Esophagus squamous epithelium (tissue), 5 donors: Measurements from ENCODE around the gene DHRS7. TPM values are rescaled to one million over a fixed set of nuclear protein-coding genes. Genes with fewer than 3 reads are reported as not detected.

Experiments used
- DNase-seq: peaks from one replicate; lab custom pipeline; 2025; lab: John Stamatoyannopoulos, UW
- H3K27ac ChIP-seq, 4 donors: fragments of 200-600 bp; sonication (generic); one replicate each; pipeline ENCODE4 v1.5.1; 2016 to 2019; ENCODE audit warnings: mild to moderate bottlenecking in 1 of 4
- H3K27me3 ChIP-seq, 4 donors: fragments of 200-600 bp; sonication (generic); 1 replicate in 3 of 4; 2 replicates in 1 of 4; pipeline versions ENCODE4 v1.5.1 to v1.6.0; 2017 to 2021; ENCODE audit warnings: antibody characterized with exemption in 1 of 4
- H3K36me3 ChIP-seq, 3 donors: fragments of 200-600 bp; sonication (generic); one replicate each; pipeline ENCODE4 v1.5.1; 2016 to 2019
- H3K4me1 ChIP-seq, 3 donors: fragments of 200-600 bp; sonication (generic); one replicate each; pipeline ENCODE4 v1.5.1; 2017 to 2019
- H3K4me3 ChIP-seq, 4 donors: fragments of 200-600 bp; sonication (generic); 1 replicate in 3 of 4; 2 replicates in 1 of 4; pipeline ENCODE4 v1.5.1; 2016 to 2019; ENCODE audit warnings: mild to moderate bottlenecking in 2 of 4, moderate library complexity in 1 of 4
- H3K9me3 ChIP-seq, 3 donors: fragments of 200-600 bp; sonication (generic); one replicate each; pipeline ENCODE4 v1.5.1; 2016 to 2019
- CTCF ChIP-seq, 6 experiments: fragments of 450-650 bp in 4 of 6; fragments of 200-600 bp in 2 of 6; sonication (generic) in 2 of 6; IDR thresholded peaks; one replicate each; pipeline ENCODE4 v1.5.1; 2016 to 2019; ENCODE audit warnings: antibody characterized with exemption in 6 of 6, mild to moderate bottlenecking in 4 of 6, moderate library complexity in 4 of 6
- POLR2A ChIP-seq, 4 donors: fragments of 450-650 bp; IDR thresholded peaks; one replicate each; pipeline ENCODE4 v1.6.1; 2017; ENCODE audit warnings: antibody characterized with exemption in 4 of 4, mild to moderate bottlenecking in 4 of 4, moderate library complexity in 3 of 4
- WGBS, 2 donors: methylation state at CpG; one replicate each; pipeline ENCODE4 v1.1.5; 2018; 5-methylcytosine and 5-hydroxymethylcytosine counted together
- intact Hi-C: fragments of 100-400 bp; cut with DNase I; formaldehyde crosslinking; loops from one replicate; pipeline ENCODE4 v1.15.0; 2022
- total RNA-seq, 4 donors: library from RNA; depleted of rRNA; stranded (reverse); fragments of >200 nt; gene quantifications; one replicate each; pipeline ENCODE4 v1.1.0, GENCODE V29; 2016
- donor health status: DM: yes; HTN: yes; CAD: no.

Gene DHRS7
- total RNA-seq, 4 donors from 2014 or later: 43.1 to 82.0 (median 60.1) TPM

GRCh38 chr14:60204843-60205774, 39.9 kb upstream of the DHRS7 start:
- intact Hi-C loops: no loop called here
- WGBS, 2 donors: 56 to 60% methylated on average over 6 of the region's 6 CpGs
- no peak for TF ChIP-seq POLR2A (IDR thresholded peaks at IDR 0.05)
- TF ChIP-seq CTCF (IDR thresholded peaks at IDR 0.05): no peak
- no peaks in the 10 kb centered on the region for H3K36me3 ChIP-seq
- no peak for DNase-seq
- no peaks in the 10 kb centered on the region for H3K9me3 ChIP-seq
- no peaks in the 10 kb centered on the region for H3K27me3 ChIP-seq
- peaks cover 0 to 5% (median 0%) of the 10 kb centered on the region in 3 donors for H3K4me1 ChIP-seq
- H3K27ac ChIP-seq: no peak overlapping the region
- no peak overlapping the region for H3K4me3 ChIP-seq

GRCh38 chr14:60204104-60204842, 39.1 kb upstream of the DHRS7 start:
- Histone ChIP-seq H3K4me1 (peaks cover 0 to 5% (median 0%) of the 10 kb centered on the region in 3 donors), H3K27me3 (peaks cover 0 to 4% (median 0%) of the 10 kb centered on the region in 4 donors), H3K36me3 (no peaks in the 10 kb centered on the region), H3K27ac (no peak overlapping the region), H3K4me3 (no peak overlapping the region), H3K9me3 (peaks cover 0 to 8% (median 0%) of the 10 kb centered on the region in 3 donors)
- intact Hi-C loops: no loop called here
- WGBS, 2 donors: 43 to 48% methylated on average over 8 of the region's 8 CpGs
- no peak for TF ChIP-seq POLR2A (IDR thresholded peaks at IDR 0.05)
- TF ChIP-seq CTCF (IDR thresholded peaks at IDR 0.05): no peak
- no peak for DNase-seq

GRCh38 chr14:60199321-60199720, 34.1 kb upstream of the DHRS7 start:
- DNase-seq: no peak
- Histone ChIP-seq H3K9me3 (peaks cover 0 to 12% (median 0%) of the 10 kb centered on the region in 3 donors), H3K27me3 (peaks cover 0 to 4% (median 0%) of the 10 kb centered on the region in 4 donors), H3K4me3 (no peak overlapping the region), H3K4me1 (peaks cover 0 to 1% (median 0%) of the 10 kb centered on the region in 3 donors), H3K27ac (no peak overlapping the region), H3K36me3 (no peaks in the 10 kb centered on the region)
- intact Hi-C loops: no loop called here
- no peak for TF ChIP-seq CTCF (IDR thresholded peaks at IDR 0.05)
- no peak for TF ChIP-seq POLR2A (IDR thresholded peaks at IDR 0.05)

- no peak for DNase-seq
- H3K9me3 ChIP-seq: peaks cover 0 to 12% (median 0%) of the 10 kb centered on the region in 3 donors
- TF ChIP-seq POLR2A (IDR thresholded peaks at IDR 0.05) (no peak), CTCF (IDR thresholded peaks at IDR 0.05) (no peak)
- H3K4me1 ChIP-seq: no peaks in the 10 kb centered on the region
- intact Hi-C loops: no loop called here
- H3K27me3 ChIP-seq: peaks cover 0 to 7% (median 0%) of the 10 kb centered on the region in 4 donors
- H3K4me3 ChIP-seq: no peak overlapping the region
- H3K36me3 ChIP-seq: no peaks in the 10 kb centered on the region
- WGBS, 2 donors: 60 to 67% methylated on average over 1 of the region's 1 CpG
- H3K27ac ChIP-seq: no peak overlapping the region
Measured at GRCh38 chr14:60197629-60198303, 32.6 kb upstream of the DHRS7 start.
